Inflammatory macrophage treated with lipopolysaccharide for 4 hours (primary cell): ENCODE data around the gene POLR2J3.
"Not testable (repeated sequence)": the region's sequence is repeated elsewhere in the genome, so short reads cannot be mapped to it uniquely, and the experiment has no call there.

Experiments used
- DNase-seq: peaks from one replicate; pipeline ENCODE4 v3.0.0-alpha.2; 2020

The POLR2J3 gene

GRCh38 chr7:102581722-102582121, 9.3 kb upstream of the POLR2J3 start:
- not testable (repeated sequence) for DNase-seq

- DNase-seq, result not testable (repeated sequence)
These were observed 6.1 kb upstream of the POLR2J3 start for GRCh38 chr7:102578486-102578885.

GRCh38 chr7:102577315-102578240, 5.2 kb upstream of the POLR2J3 start:
- DNase-seq, result not testable (repeated sequence)

DNA sequence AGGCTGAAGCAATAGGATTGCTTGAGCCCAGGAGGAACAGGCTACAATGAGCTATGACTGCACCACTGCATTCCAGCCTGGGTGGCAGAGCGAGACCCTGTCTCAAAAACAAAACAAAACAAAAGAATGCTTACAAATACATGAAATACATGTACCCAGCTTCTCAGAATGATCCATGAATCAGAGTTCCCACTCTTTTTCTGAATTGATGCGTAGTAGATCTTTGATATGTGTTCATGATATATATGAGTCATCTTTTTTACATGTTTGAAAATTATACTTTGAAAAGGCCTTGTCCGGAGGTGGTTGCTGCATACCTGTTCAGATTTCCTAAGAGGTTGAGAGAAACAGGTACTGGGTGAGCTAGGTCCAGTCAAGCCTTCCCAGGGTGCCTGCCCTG, 4.0 kb upstream of the POLR2J3 start:
- DNase-seq, result not testable (repeated sequence)

DNA sequence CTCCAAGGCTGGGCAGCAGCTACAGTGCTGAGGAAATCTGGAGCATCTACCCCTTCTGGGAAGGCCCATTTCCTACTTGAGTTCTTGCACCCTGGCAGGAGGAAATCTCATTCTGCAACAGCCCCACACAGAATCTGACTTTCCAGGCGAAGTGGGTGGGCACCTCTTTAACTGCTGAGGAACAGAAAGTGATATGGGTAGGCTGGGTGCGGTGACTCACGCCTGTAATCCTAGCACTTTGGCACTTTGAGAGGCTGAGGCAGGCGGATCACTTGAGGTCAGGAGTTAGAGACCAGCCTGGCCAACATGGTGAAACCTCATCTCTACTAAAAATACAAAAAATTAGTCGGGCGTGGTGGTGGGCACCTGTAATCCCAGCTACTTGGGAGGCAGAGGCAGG, 2.2 kb upstream of the POLR2J3 start:
- not testable (repeated sequence) for DNase-seq

- DNase-seq, result not testable (repeated sequence)
These were observed 3.8 kb downstream of the POLR2J3 start for GRCh38 chr7:102568620-102569019.

DNA sequence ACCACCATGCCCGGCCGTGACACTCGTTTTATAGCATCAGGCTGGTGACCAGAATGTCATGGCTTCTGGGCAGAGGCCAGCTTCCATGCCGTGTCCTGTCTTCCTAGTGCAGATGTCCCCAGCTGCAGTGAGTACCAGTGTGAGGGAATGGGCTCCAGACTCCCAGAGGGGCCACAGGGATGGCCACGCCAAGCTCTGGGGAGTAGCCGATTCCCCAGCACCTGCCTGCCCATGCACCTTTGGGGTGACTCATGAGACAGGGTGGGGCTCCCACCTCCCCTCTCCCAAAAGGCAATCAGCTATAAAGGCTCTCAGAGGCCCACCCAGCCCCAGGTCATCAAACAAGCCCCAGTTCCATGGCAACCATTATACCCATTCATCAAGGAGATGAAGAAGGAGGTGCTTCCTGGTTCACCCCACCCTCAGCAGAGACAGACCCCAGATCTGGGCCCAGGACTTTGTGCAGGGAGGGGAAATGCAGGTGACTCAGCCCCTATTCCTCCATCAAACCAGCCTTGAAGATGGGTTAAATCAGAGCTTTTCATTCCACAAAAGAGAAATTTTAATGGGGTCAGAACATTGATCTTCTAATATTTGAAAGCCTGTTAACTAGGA, 21.5 kb downstream of the POLR2J3 start, which contains the start of gene SPDYE2:
Gene SPDYE2, plus strand, starts transcription at position 419 of the 615 bp plus-strand sequence. CDS start 2,030 bp downstream, outside the sequence.
- not testable (repeated sequence) for DNase-seq

GRCh38 chr7:102546353-102546752, 26.0 kb downstream of the POLR2J3 start:
- not testable (repeated sequence) for DNase-seq

DNA sequence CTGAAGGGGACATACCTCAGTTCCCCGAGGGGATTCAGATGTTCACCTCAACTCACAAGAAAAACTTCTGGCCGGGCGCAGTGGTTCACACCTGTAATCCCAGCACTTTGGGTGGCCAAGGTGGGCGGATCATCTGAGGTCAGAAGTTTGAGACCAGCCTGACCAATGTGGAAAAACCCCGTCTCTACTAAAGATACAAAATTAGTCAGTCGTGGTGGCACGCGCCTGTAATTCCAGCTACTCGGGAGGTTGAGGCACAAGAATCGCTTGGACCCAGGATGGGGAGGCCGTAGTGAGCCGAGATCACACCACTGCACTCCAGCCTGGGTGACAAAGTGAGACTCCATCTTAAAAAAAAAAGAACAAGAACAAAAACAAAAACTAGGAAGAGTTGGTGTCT, 27.1 kb downstream of the POLR2J3 start:
- DNase-seq, result not testable (repeated sequence)

DNA sequence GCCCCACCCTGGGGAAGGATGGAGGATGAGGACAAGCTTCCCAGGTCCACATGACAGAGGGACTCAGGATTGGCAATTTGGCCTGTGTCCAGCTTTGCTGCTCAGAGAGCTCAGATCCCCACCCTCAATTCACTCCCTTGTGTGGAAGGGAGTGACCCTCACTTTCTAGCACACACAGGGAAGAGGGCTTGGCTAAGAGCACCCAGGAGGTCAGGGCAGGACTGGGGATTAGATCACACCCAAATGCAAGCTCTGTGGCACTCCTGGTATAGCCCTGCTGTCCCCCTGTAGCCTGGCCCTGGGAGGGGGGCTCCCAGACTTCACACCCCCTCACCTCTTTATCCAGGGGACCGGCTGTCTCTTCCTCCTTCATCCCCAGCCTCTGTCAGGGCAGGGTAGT, 28.0 kb downstream of the POLR2J3 start:
- DNase-seq, result not testable (repeated sequence)

- not testable (repeated sequence) for DNase-seq
These were observed 28.8 kb downstream of the POLR2J3 start, which contains the start of gene UPK3BL2 for GRCh38 chr7:102543596-102543995. Gene UPK3BL2 (minus strand): TSS chr7:102543696. CDS start chr7:102543636, 60 bp downstream.

DNA sequence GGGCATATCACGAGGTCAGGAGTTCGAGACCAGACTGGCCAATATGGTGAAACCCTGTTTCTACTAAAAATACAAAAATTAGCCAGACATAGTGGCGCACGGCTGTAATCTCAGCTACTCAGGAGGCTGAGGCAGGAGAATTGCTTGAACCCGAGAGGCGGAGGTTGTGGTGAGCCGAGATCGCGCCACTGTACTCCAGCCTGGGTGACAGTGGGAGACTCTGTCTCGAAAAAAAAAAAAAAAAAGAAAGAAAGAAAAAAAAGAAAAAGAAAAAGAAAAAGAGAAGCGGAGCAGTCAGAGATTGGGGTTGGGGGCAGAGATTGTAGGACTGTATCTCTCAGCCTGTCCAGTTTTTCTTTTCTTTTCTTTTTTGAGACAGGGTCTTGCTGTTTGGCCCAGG, 29.6 kb downstream of the POLR2J3 start:
- not testable (repeated sequence) for DNase-seq

GRCh38 chr7:102542083-102542482, 30.3 kb downstream of the POLR2J3 start:
- not testable (repeated sequence) for DNase-seq

GRCh38 chr7:102540604-102541003, 31.8 kb downstream of the POLR2J3 start:
- not testable (repeated sequence) for DNase-seq

DNA sequence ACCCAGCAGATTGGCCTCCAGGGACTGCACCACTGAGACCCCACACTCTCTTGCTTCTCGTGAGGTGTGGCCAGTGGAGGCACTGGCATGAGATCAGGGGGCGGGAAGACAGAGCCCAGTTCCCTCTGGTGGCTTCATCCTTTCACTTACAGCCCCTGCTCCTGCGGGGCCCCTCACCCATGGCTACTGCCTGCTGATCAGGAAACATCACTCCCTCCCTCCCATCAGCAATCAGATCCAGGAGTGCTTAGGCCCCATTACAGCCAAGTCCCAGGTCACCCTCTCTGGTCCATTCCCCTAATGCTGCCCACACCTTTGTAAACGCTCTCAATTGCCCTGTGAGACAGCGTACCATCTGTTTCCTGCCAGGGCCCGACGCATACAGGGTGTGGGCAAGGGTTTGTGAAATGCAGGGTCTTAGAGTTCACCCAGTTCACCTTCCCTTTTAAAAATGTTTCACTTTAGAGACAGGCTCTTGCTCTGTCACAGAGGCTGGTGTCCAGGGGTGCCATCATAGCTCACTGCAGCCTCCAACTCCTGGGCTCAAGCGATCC, 37.2 kb downstream of the POLR2J3 start:
- DNase-seq, result not testable (repeated sequence)

- DNase-seq, result not testable (repeated sequence)
These were observed 40.3 kb downstream of the POLR2J3 start for GRCh38 chr7:102532127-102532526.

GRCh38 chr7:102531583-102531982, 40.8 kb downstream of the POLR2J3 start:
- not testable (repeated sequence) for DNase-seq

DNA sequence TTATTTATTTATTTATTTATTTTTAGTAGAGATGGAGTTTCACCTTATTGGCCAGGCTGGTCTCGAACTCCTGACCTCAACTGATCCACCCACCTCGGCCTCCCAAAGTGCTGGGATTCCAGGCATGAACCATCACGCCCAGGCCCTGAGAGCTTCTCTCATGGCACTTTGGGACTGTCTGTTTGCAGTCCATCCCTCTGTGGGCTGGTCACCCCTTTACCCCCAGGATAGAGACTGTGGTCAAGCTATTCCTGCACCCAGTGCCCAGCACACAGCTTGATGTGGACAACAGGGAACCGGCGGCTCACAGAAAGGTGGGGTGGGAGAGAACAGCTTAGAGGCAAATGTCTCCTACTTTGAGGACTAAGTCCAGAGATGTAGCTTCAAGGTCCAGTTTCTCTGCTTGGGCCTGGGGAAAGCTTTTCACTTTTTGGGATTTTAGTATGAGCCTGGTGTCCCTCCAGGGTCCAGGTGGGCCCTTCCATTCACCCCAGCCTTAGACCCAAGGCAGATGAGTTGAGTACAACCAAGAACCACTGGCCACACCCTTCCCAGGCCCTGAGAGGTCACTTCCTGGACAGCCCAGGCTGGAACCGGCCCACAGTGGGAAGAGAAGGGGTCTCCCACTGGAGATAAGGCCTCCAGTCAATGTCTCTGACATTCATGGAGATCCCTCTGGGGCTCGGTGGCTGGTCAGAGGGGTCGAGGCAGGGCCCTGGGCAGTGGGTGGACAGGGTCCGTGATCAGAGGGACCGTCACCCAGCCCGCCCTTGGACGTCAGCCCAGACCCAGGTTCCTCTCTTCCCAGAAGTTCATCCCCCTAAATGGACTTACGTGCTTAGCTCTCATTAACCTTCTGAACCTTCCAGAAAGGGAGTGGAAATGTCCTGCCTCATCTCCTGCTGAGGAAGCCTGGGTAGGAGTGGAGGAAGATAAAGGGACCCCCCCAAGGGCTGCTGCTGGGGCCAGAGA, 44.3 kb downstream of the POLR2J3 start:
- DNase-seq, result not testable (repeated sequence)

DNA sequence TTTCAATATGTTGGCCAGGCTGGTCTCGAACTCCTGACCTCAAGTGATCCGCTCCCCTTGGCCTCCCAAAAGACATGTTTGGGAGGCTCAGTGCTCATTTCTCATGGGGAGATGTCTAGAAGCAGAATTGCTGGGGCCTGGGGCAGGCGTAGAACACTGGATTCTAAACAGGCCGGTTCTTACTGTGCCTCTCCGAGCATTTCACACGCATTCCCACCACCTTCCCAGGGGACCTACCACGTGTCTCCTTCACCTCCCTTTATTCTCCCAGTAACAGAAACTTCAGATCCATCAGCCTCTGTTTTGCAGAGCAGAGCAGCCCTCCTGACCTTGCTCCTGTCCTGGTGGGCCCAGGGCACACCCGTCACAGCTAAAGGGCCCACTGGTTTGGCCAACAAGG, 45.2 kb downstream of the POLR2J3 start:
- DNase-seq, result not testable (repeated sequence)

GRCh38 chr7:102524803-102525202, 47.6 kb downstream of the POLR2J3 start:
- DNase-seq, result not testable (repeated sequence)

- DNase-seq, result not testable (repeated sequence)
These were observed 51.6 kb downstream of the POLR2J3 start for GRCh38 chr7:102520797-102521196.
